OCI-LY3 (cell line): ENCODE results near the gene TSPAN15.
"Not testable (repeated sequence)": the region's sequence is repeated elsewhere in the genome, so short reads cannot be mapped to it uniquely, and the experiment has no call there.

ENCODE experiments used
- H2AFZ ChIP-seq: fragments of 200-600, 300-600 bp; shearing (Covaris generic); 2 replicates; pipeline ENCODE4 v1.6.0; 2014; ENCODE audit warnings: antibody characterized with exemption, low read depth, low read length
- H3K27ac ChIP-seq: fragments of 200-600, 300-600 bp; sonication (generic); 2 replicates; pipeline ENCODE4 v1.5.1; 2014; ENCODE audit warnings: mild to moderate bottlenecking, low read length, moderate library complexity, mixed read lengths
- H3K27me3 ChIP-seq: fragments of 200-600, 300-600 bp; sonication (generic); 2 replicates; pipeline ENCODE4 v1.6.1; 2014; ENCODE audit warnings: low read depth, low read length, mixed read lengths
- H3K36me3 ChIP-seq: fragments of 200-600, 300-600 bp; sonication (generic); replicated peaks from 2 replicates; pipeline ENCODE3; 2014; ENCODE audit warnings: low read depth, low read length, mixed read lengths
- H3K4me1 ChIP-seq: fragments of 300-600, 200-600 bp; sonication (generic); 2 replicates; pipeline ENCODE4 v1.6.1; 2014; ENCODE audit warnings: low read length, mixed read lengths
- H3K4me2 ChIP-seq: fragments of 200-600, 300-600 bp; sonication (generic); 2 replicates; pipeline ENCODE4 v1.6.1; 2014; ENCODE audit warnings: low read length, mixed read lengths
- H3K4me3 ChIP-seq: fragments of 300-600, 200-600 bp; sonication (generic); 2 replicates; pipeline ENCODE4 v1.5.1; 2014; ENCODE audit warnings: antibody characterized with exemption, mild to moderate bottlenecking, low read length, moderate library complexity
- H3K79me2 ChIP-seq: fragments of 300-600, 200-600 bp; shearing (Covaris generic); 2 replicates; pipeline ENCODE4 v1.6.1; 2014; ENCODE audit warnings: mild to moderate bottlenecking, low read length, mixed read lengths
- H3K9ac ChIP-seq: fragments of 300-600, 200-600 bp; shearing (Covaris generic); 2 replicates; pipeline ENCODE4 v1.6.0; 2014; ENCODE audit warnings: mild to moderate bottlenecking, low read length, moderate library complexity
- H3K9me3 ChIP-seq: fragments of 200-600, 300-600 bp; shearing (Covaris generic); 2 replicates; pipeline ENCODE4 v1.6.1; 2014; ENCODE audit warnings: low read length, mixed read lengths; ENCODE audit not compliant: insufficient read depth
- H4K20me1 ChIP-seq: fragments of 200-600, 300-600 bp; sonication (generic); 2 replicates; pipeline ENCODE4 v1.6.1; 2016; ENCODE audit warnings: low read length, mixed read lengths; ENCODE audit not compliant: insufficient read depth
- EZH2phosphoT487 ChIP-seq: fragments of 200-600 bp; shearing (Covaris generic); IDR thresholded peaks from 2 replicates; pipeline ENCODE4 v1.6.1; 2018; ENCODE audit warnings: antibody characterized with exemption, mixed run types, low read depth
- TF ChIP-seq, protein P1 (sequence below): fragments of 200-600, 300-600 bp; sonication (generic); IDR thresholded peaks from 2 replicates; pipeline ENCODE4 v1.5.1; 2014; ENCODE audit warnings: antibody characterized with exemption, low read length, low read depth

The TSPAN15 gene

DNA sequence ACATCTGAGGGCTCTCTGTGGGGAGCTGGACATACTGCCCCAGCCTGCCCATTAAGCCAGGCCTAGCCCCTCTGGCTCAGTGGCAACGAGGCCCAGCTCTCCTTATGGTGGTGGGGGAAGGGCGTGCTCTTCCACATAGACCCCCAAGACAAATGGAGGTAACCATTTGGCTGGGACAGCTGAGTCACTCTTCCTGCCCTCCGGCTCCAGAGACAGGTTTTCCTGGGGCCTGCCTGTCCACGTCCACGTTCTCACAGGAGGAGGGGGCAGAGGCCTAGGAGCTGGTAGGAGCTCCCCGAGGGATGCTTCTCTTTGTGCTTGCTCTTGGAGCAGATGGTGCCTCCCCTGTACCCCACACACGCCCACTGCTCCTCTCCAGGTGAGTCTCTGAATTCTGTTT, 33.5 kb downstream of the TSPAN15 start:
- no peaks in the 10 kb centered on the region for H4K20me1 ChIP-seq
- TF ChIP-seq, protein P1, sequence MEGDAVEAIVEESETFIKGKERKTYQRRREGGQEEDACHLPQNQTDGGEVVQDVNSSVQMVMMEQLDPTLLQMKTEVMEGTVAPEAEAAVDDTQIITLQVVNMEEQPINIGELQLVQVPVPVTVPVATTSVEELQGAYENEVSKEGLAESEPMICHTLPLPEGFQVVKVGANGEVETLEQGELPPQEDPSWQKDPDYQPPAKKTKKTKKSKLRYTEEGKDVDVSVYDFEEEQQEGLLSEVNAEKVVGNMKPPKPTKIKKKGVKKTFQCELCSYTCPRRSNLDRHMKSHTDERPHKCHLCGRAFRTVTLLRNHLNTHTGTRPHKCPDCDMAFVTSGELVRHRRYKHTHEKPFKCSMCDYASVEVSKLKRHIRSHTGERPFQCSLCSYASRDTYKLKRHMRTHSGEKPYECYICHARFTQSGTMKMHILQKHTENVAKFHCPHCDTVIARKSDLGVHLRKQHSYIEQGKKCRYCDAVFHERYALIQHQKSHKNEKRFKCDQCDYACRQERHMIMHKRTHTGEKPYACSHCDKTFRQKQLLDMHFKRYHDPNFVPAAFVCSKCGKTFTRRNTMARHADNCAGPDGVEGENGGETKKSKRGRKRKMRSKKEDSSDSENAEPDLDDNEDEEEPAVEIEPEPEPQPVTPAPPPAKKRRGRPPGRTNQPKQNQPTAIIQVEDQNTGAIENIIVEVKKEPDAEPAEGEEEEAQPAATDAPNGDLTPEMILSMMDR = no peak
- TF ChIP-seq EZH2phosphoT487 = no peak
- H3K79me2 ChIP-seq = no peaks in the 10 kb centered on the region
- no peak overlapping the region for H2AFZ ChIP-seq
- H3K4me1 ChIP-seq = peaks cover 11% of the 10 kb centered on the region
- H3K9ac ChIP-seq = no peak overlapping the region
- no peaks in the 10 kb centered on the region for H3K27me3 ChIP-seq
- H3K27ac ChIP-seq = no peak overlapping the region
- no peaks in the 10 kb centered on the region for H3K36me3 ChIP-seq
- no peak overlapping the region for H3K4me2 ChIP-seq
- no peaks in the 10 kb centered on the region for H3K9me3 ChIP-seq
- H3K4me3 ChIP-seq = no peak overlapping the region

DNA sequence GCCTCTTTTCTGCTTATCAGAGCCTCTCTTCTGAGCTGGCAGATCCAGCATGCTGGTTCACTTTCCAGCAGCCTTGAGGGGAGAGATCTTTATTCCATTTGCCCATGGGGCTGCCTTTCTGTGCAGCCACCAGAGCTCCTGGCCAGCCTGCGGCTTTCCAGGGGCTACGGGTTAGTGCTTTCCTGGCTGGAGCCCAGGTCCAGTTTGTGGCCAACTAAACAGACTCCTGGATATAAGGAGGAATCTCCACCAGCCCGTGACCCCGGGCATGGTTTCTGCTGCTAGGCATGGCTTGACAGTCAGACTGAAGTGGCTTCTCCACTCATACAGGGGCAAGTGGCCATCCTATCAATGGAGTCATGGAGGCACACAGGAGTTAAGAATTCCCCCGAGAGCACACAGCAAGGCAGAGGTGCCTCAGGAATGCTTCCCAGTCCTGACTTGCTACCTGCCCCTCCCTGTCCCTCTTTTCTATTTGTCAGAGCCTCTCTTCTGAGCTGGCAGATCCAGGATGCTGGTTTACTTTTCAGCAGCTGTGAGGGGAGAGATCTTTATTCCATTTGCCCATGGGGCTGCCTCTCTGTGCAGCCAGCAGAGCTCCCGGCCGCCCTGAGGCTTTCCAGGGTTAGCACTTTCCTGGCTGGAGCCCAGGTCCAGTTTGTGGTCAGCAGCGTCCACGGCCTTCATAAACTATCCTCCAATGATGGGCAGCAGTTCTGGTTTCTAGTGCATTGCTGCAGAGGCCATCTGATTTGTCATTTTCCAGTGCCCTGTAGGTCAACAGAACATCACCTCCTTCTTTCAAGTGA, 35.9 kb downstream of the TSPAN15 start:
- Histone ChIP-seq H3K4me2 (no peak overlapping the region), H3K9ac (no peak overlapping the region), H2AFZ (no peak overlapping the region), H3K27me3 (no peaks in the 10 kb centered on the region), H3K9me3 (no peaks in the 10 kb centered on the region), H3K4me1 (no peaks in the 10 kb centered on the region), H3K4me3 (no peak overlapping the region), H3K79me2 (no peaks in the 10 kb centered on the region), H4K20me1 (no peaks in the 10 kb centered on the region), H3K27ac (no peak overlapping the region), H3K36me3 (no peaks in the 10 kb centered on the region)
- TF ChIP-seq, protein P1 = no peak
- TF ChIP-seq EZH2phosphoT487 = no peak

DNA sequence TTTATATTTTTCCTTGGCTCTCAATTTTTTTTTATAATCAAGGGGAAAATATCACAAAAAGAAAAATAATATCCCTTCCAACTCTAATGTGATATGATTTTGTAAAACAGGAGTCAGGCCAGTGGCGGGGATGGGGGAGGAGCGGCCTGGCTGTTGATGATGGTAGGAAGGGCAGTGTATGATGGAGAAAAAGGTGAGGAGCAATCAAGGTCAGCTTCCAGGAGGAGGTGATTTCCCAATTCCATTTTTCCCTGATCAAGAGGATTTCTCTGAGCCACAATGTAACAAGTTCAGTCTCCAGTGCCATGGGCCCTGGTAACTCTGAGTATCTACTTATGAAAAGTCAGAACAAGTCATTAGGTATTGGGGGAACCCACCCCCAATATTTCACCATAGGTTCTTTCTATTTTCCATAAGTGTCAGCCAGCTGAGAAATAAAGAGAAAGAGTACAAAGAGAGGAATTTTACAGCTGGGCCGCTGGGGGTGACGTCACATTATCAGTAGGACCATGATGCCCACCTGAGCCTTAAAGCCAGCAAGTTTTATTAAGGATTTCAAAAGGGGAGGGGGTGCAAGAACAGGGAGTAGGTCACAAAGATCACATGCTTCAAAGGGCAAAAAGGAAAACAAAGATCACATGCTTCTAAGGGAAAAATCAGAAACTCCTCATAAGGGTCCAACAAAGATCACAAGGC, 37.0 kb downstream of the TSPAN15 start:
- H3K9me3 ChIP-seq, H3K79me2 ChIP-seq, H3K9ac ChIP-seq, H3K4me3 ChIP-seq, H3K4me1 ChIP-seq, H2AFZ ChIP-seq, H4K20me1 ChIP-seq, H3K36me3 ChIP-seq, H3K27ac ChIP-seq, H3K4me2 ChIP-seq, H3K27me3 ChIP-seq: not testable (repeated sequence)

- H3K27ac ChIP-seq, H3K4me1 ChIP-seq, H3K36me3 ChIP-seq, H4K20me1 ChIP-seq, H3K9me3 ChIP-seq, H3K4me3 ChIP-seq, H3K27me3 ChIP-seq, H2AFZ ChIP-seq, H3K79me2 ChIP-seq, H3K4me2 ChIP-seq, H3K9ac ChIP-seq: not testable (repeated sequence)
These were observed 37.6 kb downstream of the TSPAN15 start for GRCh38 chr10:69488856-69489255.

GRCh38 chr10:69489506-69490090, 38.3 kb downstream of the TSPAN15 start:
- Histone ChIP-seq H3K4me1 (no peaks in the 10 kb centered on the region), H3K27me3 (no peaks in the 10 kb centered on the region)

More at GRCh38 chr10:69489506-69490090, 38.3 kb downstream of the TSPAN15 start:
- H2AFZ ChIP-seq = no peak overlapping the region
- no peak overlapping the region for H3K4me2 ChIP-seq
- no peaks in the 10 kb centered on the region for H4K20me1 ChIP-seq
- no peaks in the 10 kb centered on the region for H3K79me2 ChIP-seq
- no peak overlapping the region for H3K27ac ChIP-seq
- TF ChIP-seq, protein P1 = no peak
- TF ChIP-seq EZH2phosphoT487 = no peak
- no peak overlapping the region for H3K9ac ChIP-seq
- no peak overlapping the region for H3K4me3 ChIP-seq
- H3K36me3 ChIP-seq = no peaks in the 10 kb centered on the region
- no peaks in the 10 kb centered on the region for H3K9me3 ChIP-seq
